Hematopoietic multipotent progenitor cell treated with erythropoietin and hydrocortisone succinate and interleukin-3 and kit ligand, for 15 days (in vitro differentiated cells): ENCODE data around the gene ADGRG3.
"Not testable (repeated sequence)": the region's sequence is repeated elsewhere in the genome, so short reads cannot be mapped to it uniquely, and the experiment has no call there.

Experiments used
- DNase-seq: peaks from one replicate; pipeline ENCODE4 v3.0.0-alpha.2; 2015; ENCODE audit warnings: low spot score

Gene ADGRG3

DNA sequence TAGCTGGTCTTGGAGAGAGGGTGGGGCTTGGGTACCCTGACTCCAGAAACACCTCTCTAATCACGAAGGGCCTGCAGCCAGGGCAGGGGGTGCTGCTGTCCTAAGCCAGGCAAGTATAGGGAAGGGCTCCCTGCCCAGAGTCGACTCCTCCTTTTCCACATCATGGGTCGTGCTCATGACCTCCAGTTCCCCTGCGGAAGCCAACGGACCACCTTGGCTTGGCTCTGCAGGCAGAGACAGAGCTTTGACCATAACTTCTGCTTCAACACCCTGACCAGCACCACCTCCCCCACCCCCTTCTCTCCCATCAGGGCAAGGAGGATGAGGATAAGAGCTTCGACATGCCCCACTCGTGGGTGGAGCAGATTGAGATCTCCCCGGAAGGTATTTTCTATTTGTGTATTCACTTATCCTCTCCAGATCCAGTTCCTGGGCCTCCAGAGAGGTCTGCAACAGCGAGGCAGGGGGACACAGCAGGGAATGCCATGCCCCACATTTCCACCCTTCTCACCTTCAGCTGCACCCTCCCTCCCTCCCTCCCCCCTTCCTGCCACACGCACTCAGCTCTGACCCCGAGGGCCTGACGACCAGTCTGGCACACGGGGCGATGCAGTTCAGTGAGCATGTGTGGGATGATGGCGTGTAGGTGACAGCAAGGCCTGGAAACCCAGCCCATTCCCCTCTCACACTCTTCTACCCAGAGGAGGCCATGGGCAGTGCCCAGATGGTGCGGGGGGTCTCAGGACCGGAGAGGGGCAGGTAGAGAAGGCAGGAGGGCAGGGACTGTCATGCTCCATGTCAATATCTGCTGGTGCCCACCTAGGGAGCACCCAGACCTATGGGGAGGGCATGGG is 53.5 kb downstream of the ADGRG3 start:
- no peak for DNase-seq

DNA sequence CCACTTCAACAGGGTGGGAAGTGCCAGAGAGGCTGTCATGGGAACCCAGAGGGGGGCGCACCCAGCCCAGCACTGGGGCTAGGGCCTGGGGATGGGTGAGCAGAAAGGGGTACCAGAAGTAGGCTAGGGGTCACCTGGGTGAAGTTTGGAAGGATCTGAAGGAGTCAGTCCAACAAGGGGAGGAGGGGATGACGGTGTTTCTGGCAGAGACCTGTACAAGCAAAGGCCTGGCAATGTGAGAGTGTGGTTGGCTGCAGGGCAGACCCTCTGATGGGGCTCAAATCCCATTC is 54.0 kb downstream of the ADGRG3 start:
- no peak for DNase-seq

DNA sequence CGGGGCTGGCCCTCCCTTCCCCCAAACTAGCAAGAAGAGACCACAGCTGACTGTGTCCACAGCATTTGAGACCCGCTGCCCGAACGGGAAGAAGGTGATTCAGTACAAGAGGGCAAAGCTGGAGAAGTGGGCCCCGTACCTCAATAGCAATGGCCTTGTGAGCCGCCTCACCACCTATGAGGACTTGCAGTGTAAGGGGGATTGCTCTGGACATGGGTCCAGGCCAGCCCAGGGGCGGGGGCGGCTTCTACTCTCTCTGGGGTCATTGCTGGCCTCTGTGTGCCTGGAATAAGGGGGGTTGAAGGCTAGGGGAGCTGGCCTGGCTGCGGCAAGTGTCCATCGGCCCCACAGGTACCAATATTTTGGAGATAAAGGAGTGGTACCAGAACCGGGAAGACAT is 54.5 kb downstream of the ADGRG3 start:
- no peak for DNase-seq

DNA sequence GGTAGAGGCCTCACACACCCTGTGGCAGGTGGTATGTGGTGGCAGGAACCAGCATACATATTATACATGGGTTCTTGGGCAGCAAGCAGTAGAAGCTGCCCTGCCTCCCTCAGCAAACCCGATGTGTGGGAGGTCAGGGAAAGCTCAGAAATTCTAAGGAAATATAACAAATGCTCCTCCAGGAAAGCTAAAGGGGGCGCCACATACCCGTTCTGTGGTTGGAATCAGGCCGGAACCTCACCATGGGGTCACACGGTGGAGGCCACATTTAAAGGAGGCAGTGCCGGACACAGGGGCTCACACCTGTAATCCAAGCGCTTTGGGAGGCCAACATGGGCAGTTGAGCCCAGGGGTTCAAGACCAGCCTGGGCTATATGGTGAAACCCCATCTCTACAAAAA is 55.1 kb downstream of the ADGRG3 start:
- DNase-seq = no peak

DNA sequence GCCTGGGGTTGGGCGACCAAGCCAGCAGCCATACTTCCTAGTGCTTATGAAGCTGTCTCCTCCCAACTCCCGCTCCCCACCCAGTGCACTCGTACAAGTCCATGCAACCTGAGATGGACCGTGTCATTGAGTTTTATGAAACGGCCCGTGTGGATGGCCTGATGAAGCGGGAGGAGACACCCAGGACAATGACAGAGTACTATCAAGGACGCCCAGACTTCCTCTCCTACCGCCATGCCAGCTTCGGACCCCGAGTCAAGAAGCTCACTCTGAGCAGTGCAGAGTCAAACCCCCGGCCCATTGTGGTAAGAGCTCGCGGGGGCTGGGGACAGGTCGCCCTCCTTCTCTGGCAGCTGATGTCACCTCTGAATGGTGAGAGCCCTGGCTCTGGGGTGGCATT is 56.4 kb downstream of the ADGRG3 start:
- DNase-seq = no peak

DNA sequence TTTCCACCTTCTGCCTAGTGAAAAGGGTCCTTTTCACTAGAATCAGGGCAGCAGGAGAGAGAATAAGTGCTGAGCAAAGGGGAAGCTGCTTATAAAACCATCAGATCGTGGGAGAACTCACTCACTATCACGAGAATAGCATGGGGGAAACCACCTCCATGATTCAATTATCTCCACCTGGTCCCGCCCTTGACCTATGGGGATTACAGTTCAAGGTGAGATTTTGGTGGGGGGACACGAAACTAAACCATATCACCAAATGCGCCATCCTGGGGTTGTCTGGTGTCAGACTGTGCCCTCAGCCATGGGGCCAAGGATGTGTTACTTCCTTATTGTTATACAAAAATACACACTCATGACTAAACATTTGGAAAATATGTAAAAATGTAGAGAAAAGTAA is 57.0 kb downstream of the ADGRG3 start:
- DNase-seq = no peak

DNA sequence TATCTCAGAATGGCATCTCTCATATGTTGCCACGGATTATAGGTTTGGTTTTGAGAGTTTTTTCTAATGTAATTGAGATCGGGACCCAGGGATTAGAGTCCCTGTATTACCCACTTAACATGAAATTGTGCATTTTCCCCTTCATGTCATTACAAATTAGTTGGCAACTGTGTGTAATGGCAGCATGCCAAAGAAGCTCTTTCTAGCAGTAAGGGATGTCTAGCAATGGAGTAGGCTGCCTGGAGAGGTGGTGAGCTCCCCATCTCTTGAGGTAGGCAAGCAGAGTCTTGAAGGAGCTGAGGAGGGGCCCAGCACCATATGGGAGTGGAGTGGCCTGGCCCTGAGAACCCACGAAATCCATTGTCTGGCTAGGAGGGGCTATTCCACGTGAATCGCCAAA is 57.4 kb downstream of the ADGRG3 start:
- DNase-seq = no peak

DNA sequence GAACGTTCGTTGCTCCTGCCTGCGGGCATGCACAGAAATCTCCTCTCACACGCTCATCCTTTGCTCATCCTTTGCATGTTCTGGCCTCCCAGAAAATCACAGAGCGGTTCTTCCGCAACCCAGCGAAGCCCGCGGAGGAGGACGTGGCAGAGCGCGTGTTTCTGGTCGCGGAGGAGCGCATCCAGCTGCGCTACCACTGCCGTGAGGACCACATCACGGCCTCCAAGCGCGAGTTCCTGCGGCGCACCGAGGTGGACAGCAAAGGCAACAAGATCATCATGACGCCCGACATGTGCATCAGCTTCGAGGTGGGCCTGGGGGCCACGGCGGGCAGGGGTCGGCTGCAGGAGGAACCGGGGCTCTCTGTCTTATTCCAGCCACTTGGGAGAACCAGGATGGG is 57.9 kb downstream of the ADGRG3 start:
- no peak for DNase-seq

DNA sequence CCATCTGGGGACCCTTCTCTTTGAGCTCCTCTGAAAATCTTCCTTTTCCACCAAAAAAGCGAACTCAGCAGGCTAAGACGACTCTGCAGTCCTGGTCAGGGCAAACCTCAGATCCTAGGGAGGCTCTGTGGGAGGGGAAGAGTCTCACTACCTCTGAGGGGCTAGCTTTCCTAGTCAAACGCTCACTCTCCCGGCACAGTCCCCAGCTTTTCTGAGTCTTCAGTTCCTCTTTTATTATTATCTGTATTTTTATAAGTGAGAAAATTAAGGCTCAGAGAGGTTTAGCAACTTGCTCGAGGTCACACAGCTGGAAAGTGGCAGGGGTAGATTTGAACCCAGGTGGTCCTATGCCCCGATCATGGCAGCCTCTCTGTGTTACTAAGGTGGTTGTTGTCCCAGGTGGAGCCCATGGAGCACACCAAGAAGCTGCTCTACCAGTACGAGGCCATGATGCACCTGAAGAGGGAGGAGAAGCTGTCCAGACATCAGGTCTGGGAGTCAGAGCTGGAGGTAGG is 58.4 kb downstream of the ADGRG3 start:
- no peak for DNase-seq

DNA sequence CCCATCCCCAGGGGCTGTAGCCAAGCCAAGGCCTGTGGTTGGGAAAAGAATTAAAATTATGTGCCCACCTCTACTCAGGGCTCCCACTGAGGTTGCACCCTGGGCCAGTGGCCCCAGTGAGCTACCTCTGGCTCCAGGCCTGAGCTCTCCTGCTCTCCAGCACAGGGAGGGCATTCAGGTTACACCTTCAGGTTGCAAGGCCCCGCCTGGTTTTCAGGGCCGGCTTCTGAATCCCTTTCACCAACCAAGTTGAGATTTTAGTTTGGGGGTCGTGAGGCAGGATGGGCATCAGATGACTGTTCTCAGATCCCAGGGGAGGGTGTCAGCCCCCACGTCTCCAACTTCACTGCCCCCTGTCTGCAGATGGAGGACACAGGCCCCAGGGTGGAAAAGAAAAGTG is 59.5 kb downstream of the ADGRG3 start:
- DNase-seq = no peak

DNA sequence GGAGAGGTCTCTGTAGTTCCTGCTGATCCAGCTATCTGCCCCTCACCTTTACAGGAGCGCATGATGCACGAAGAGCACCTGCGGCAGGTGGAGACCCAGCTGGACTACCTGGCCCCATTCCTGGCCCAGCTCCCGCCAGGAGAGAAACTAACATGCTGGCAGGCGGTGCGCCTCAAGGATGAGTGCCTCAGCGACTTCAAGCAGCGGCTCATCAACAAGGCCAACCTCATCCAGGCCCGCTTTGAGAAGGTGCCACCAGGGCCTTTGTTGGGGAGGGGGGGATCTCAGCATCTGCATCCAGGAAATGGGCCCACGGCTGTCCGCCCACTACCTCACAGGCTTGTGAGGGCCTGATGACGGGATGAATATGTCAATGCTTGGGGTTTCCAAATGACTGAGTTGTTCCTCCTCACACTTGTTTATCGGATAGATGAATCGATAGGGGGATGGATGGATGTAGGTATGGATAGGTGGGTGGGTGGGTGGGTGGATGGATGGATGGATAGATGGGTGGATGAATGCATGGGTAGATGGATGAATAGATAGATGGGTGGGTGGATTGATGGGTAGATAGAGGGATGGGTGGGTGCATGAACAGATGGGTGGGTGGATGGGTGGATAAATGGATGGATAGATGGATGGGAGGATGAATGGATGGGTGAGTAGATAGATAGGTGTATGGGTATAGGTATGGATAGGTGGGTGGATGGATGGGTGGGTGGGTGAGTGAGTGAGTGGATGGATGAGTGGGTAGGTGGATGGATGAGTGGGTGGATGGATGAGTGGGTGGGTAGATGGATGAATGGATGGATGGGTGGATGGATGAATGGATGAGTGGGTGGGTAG is 60.5 kb downstream of the ADGRG3 start:
- no peak for DNase-seq

DNA sequence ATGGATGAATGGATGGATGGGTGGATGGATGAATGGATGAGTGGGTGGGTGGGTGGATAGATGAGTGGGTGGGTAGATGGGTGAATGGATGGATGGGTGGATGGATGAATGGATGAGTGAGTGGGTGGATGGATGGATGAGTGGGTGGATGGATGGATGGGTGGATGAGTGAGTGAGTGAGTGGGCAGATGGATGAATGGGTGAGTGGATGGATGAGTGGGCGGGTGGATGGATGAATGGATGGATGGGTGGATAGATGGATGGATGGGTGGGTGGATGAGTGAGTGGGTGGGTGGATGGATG is 61.0 kb downstream of the ADGRG3 start:
- DNase-seq = no peak

DNA sequence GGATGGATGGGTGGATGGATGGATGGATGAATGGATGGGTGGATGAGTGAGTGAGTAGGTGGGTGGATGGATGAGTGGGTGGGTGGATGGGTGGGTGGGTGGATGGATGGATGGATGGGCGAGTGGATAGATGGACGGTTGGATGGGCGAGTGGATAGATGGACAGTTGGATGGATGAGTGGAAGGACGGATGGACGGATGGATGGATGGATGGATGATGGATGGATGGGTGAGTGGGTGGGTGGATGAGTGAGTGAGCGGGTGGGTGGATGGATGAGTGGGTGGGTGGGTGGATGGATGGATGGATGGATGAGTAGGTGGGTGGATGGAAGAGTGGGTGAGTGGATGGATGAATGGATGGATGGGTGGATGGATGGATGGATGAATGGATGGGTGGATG is 61.7 kb downstream of the ADGRG3 start:
- not testable (repeated sequence) for DNase-seq

DNA sequence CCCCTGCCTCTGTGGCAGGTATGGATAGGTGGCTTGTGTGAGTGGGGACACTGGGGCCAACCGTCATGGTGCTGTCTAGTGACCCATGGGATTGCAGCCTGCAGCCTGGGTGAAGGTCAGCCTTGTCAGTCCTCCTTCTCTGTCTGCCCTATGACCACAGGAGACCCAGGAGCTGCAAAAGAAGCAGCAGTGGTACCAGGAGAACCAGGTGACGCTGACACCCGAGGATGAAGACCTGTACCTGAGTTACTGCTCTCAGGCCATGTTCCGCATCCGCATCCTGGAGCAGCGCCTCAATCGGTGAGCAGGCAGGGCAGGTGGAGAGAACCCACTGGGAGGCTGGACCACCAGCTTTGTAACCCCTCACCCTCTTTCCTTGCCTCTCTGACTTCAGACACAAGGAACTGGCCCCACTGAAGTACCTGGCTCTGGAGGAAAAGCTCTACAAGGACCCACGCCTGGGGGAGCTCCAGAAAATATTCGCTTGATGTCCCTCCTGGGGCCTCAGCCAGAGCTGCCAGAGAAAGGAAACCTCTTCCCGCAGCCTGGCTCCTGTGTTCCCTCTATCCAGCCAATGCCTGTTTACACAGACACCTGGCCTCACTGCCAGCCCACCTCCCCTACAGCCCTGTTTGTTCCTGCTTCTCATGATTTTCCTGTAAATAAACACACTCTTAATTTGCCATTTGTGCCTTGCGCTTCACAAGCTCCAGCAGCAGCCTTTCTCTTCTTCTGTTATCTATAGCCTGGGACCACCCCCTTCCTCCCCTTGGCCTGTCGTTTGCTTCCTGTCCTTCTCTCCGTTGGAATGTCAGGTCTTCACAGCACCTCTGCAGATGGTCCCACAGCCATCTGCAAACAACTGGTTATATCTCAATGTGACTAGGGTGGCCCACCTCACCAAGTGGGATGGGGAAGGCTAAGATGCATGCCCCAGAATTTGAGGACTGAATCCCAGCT is 62.9 kb downstream of the ADGRG3 start:
- no peak for DNase-seq

DNA sequence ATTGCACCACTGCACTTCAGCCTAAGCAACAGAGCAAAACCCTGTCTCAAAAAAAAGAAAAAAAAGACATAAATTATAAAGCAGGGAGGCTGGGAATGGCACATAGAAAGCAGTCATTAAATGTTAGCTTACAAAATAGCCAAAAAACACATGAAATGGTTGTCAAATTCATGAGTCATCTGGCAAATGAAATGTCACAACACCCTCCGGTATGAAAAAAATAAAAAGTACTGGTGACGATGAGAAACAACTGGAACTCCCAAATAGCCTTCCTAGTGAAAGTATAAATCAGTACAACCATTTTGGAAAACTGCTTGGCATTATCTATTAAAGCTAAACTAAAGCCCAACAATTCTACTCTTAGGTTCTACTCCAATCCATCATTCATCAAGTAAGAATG is 63.9 kb downstream of the ADGRG3 start:
- DNase-seq = no peak

DNA sequence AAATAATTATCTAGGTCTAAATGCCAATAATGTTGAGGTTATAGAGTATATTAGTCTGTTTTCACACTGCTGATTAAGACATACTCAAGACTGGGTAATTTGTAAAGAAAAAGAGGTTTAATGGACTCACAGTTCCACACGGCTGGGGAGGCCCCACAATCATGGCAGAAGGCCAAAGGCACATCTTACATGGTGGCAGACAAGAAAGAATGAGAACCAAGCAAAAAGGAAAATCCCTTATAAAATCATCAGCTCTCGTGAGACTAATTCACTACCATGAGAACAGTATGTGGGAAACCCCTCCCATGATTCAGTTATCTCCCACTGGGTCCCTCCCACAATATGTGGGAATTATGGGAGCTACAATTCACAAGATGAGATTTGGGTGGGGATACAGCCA is 64.6 kb downstream of the ADGRG3 start:
- DNase-seq = no peak

DNA sequence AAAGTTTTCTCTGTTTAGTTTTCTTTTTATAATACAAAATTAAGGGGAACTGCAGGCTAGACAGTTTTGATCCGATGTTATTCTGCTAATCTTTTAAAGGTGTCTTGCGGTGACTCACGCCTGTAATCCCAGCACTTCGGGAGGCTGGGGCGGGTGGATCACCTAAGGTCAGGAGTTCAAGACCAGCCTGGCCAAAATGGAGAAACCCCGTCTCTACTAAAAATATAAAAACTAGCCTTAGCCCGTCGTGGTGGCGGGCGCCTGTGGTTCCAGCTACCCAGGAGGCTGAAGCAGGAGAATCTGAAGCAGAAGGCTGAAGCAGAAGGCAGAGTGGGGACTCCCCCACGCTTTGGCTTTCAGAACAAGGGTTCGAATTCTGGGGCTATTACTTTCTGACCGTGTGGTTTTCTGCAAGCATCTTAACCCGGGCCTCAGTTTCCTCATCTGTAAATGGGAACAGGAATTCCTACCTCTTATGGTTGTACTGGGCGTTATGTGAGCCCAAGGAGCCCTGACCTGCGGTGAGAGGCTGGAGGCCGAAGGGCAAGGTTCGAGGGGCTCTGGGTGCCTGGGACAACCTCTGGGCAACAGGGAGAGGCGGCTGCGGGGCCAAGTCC is 66.3 kb downstream of the ADGRG3 start:
- DNase-seq = no peak

DNA sequence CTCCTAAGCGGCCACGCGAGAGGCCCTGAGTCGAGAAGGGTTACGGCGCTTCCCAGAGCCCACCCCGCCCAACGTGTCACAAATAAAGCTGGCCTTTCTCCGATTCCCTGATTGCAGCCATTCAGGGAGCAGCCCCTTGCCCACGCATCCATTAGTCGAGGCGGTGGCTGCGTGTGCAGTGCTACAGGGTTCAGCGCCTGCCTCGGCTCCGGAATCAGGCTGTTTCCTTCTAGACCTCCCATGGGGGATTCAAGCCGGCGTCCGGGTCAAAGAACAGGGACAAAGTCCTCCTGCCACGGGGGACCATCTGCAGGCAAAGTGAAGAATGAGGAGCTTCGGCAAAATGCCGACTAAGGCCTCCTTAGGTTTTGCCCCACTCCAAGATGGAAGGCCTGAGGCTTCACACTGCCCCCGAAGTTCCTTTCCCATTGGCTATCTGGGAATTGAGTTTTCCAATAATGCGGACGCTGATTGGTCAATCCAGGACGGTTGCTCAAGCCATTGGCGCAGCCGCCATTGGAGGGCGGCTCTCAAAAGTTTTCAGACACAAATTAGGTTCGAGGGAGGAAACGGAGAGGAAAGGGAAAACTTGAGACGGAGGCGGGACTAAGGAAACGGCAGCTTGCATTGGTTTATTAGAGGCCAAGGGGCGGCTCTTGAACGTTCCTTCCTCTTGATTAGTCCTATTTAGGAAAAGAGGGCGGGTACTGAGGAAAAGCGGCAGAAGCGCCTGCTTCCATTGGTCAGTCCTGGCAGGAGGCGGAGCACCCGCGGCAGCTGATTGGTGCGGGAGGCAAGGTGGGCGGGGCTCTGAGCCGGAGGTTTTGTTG is 67.0 kb downstream of the ADGRG3 start:
- peak; percentile 100 for DNase-seq

DNA sequence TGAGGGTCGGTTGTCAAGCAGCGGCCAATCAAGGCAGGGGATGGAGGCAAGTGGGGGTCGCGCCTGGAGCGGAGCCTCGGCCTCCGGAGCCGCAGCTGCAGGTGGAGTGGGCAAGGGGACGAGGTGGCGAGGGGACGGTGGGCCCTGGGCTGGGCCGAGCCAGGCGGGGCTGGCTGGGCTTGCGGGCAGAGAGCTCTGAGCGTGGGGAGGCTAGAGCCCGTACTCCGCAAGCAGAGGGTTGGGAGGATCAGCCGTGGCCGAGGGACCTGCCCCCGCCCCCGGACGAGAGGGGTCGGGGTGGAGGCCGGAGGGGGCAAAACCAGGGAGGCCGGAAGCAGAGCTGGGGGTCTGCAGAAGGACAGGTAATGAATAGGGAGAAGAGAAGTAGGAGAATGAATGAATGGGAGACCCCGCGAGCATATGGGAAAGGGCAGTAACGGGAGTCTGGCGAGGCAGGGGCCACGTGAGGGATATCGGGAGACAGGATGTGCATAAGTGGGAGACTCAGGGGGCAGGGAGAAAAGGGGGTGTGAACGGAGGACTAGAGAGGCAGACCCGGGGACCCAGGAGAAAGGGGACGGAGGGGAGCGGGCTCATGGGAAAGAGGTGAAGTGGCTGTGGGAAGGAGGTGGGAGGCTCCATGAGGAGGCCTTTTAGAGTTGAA is 67.8 kb downstream of the ADGRG3 start, which contains the start of gene KATNB1:
TSS of gene KATNB1 (plus strand) at position 16 of the 664 bp plus-strand sequence. CDS start 1,474 bp downstream, outside the sequence.
- DNase-seq = no peak
